Spleen (tissue), 7 donors: Measurements from ENCODE around the gene RNLS.

Experiments used
- POLR2A ChIP-seq, 3 donors: fragments of 450-650 bp; IDR thresholded peaks; one replicate each; pipeline ENCODE4 v1.5.1; 2017; ENCODE audit warnings: antibody characterized with exemption in 3 of 3, mild to moderate bottlenecking in 1 of 3
- POLR2AphosphoS5 ChIP-seq, 3 donors: sonication (generic); formaldehyde crosslinking; IDR thresholded peaks; one replicate each; pipeline ENCODE4 v1.5.1; 2017; ENCODE audit warnings: antibody characterized with exemption in 3 of 3
- TF ChIP-seq, protein P1 (sequence below), 11 experiments: fragments of 200-600 bp in 7 of 11; fragments of 450-650 bp in 4 of 11; sonication (generic) in 4 of 11; IDR thresholded peaks in 8 of 11; conservative IDR thresholded peaks in 3 of 11; 1 replicate in 7 of 11; 2 replicates in 4 of 11; pipeline versions ENCODE4 v1.4.0 to v1.8.0; 2016 to 2021; ENCODE audit warnings: antibody characterized with exemption in 11 of 11, inconsistent platforms in 4 of 11, mild to moderate bottlenecking in 1 of 11
- donor health status: DM: no; HTN: no; CAD: no; lungs with moderate emphysema.
- donor health status: DM: no; HTN: no; CAD: no.
- donor health status: DM: no; HTN: no; CAD: no.

DNA sequence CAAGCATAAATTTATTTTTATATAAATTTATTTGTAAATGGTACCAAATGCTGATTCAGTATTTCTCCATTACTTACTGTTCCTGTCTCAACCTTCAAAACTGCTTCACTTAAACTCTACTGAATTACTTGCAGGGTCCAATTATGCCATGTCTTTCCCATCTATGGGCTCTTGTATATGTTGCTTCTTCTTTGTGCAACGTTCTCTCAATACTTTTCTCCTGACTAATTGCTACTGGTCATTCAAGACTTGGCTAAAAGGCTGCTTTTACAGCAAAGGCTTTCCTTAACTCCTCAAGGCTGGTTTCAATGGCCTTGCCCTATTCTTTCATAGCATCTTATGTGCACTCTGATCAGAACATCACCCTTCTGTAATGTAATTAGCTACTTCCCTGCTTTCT is 67.9 kb downstream of the RNLS start:
- TF ChIP-seq POLR2A (IDR thresholded peaks at IDR 0.05) (no peak), POLR2AphosphoS5 (IDR thresholded peaks at IDR 0.05) (no peak)
- TF ChIP-seq, protein P1, sequence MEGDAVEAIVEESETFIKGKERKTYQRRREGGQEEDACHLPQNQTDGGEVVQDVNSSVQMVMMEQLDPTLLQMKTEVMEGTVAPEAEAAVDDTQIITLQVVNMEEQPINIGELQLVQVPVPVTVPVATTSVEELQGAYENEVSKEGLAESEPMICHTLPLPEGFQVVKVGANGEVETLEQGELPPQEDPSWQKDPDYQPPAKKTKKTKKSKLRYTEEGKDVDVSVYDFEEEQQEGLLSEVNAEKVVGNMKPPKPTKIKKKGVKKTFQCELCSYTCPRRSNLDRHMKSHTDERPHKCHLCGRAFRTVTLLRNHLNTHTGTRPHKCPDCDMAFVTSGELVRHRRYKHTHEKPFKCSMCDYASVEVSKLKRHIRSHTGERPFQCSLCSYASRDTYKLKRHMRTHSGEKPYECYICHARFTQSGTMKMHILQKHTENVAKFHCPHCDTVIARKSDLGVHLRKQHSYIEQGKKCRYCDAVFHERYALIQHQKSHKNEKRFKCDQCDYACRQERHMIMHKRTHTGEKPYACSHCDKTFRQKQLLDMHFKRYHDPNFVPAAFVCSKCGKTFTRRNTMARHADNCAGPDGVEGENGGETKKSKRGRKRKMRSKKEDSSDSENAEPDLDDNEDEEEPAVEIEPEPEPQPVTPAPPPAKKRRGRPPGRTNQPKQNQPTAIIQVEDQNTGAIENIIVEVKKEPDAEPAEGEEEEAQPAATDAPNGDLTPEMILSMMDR (IDR thresholded peaks at IDR 0.05 in 8 of 11, conservative IDR thresholded peaks at IDR 0.05 in 3 of 11): no peak
